ENCODE measurements around the gene MEGF11. TPM values are rescaled to one million over a fixed set of nuclear protein-coding genes. Genes with fewer than 3 reads are reported as not detected.

Gene MEGF11
- total and polyA plus RNA-seq, 4 donors: 0.16 to 1.5 (median 0.50) TPM

DNA sequence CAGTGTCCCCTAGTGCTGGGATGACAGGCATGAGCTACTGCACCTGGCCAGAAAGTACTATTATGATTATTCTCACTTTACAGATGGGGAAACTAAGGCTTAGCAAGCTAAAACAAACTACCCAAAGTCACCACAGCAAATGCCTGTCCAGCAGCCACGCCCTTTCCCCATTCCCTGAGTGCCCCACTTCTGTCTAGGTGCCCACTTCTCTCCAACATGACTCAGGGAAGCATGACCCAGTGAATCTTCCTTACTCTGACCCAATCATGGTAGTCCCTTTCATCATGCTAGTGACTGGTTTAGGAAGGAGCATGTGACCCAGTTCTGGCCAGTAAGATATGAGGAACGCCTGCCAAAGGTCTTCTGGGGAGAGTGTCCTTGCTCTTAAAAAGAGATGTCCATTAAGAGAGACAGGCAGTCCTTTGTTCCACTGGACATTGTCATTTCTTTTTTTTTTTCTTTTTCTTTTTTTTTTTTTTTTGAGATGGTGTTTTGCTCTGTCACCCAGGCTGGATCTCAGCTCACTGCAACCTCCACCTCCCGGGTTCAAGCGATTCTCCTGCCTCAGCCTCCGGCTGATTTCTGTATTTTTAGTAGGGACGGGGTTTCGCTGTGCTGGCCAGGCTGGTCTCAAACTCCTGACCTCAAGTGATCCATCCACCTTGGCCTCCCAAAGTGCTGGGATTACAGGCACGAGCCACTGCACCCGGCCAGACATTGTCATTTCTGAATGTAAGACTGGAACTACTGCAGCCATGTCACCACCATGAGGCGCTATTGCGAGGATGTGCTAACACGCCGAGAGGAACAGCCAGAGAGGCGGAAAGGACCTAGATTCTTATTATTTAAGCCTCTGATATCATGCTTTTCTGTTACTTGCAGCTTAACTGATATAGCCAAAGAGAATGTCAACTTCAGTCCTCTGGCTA is 19.8 kb downstream of the MEGF11 start:
- Histone ChIP-seq H3K4me1 (ENCODE audit: control insufficient read depth in 5 of 5, insufficient read depth in 5 of 5, low read length in 5 of 5) (no peaks in the 10 kb centered on the region), H3K27me3 (ENCODE audit: control insufficient read depth in 3 of 3, insufficient read depth in 3 of 3, low read length in 2 of 3) (peaks cover 0 to 3% (median 0%) of the 10 kb centered on the region in 3 donors), H3K27ac (ENCODE audit: low read depth in 1 of 2, low read length in 1 of 2) (no peak overlapping the region), H3K9me3 (ENCODE audit: control insufficient read depth in 4 of 4, insufficient read depth in 3 of 4, low read length in 3 of 4) (peaks cover 0 to 1% (median 0%) of the 10 kb centered on the region in 4 donors), H3K4me3 (no peak overlapping the region), H3K36me3 (ENCODE audit: control insufficient read depth in 4 of 4, insufficient read depth in 4 of 4, low read length in 4 of 4) (no peaks in the 10 kb centered on the region), H3K9ac (ENCODE audit: insufficient read depth in 1 of 2, low read length in 2 of 2) (no peak overlapping the region)
- no peak for DNase-seq
- ATAC-seq (ENCODE audit: insufficient read depth, low FRiP score): no peak
- TF ChIP-seq, protein P1, sequence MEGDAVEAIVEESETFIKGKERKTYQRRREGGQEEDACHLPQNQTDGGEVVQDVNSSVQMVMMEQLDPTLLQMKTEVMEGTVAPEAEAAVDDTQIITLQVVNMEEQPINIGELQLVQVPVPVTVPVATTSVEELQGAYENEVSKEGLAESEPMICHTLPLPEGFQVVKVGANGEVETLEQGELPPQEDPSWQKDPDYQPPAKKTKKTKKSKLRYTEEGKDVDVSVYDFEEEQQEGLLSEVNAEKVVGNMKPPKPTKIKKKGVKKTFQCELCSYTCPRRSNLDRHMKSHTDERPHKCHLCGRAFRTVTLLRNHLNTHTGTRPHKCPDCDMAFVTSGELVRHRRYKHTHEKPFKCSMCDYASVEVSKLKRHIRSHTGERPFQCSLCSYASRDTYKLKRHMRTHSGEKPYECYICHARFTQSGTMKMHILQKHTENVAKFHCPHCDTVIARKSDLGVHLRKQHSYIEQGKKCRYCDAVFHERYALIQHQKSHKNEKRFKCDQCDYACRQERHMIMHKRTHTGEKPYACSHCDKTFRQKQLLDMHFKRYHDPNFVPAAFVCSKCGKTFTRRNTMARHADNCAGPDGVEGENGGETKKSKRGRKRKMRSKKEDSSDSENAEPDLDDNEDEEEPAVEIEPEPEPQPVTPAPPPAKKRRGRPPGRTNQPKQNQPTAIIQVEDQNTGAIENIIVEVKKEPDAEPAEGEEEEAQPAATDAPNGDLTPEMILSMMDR (IDR thresholded peaks at IDR 0.05; ENCODE audit: control extremely low read depth, extremely low read depth): no peak
- 81 to 86% methylated on average over 14 of the region's 14 CpGs for WGBS, 2 donors

DNA sequence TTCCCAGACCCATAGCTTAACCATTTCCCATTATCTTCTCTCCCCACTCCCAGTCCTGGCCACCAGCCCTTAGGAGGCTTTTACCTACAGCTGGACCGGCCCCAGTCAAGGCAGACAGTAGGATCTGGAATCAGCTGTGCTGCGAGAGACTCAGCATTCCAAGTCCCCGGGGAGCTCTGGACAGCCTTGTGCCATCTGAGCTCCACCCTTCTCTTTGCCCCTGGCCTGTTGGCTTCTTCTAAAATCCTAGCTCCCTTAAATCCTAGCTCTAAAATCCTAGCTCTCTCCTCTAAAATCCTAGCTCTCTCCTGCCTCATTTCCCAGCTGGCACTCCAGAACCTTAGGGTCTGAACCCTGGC is 21.3 kb downstream of the MEGF11 start:
- Histone ChIP-seq H3K4me3 (no peak overlapping the region), H3K9me3 (ENCODE audit: control insufficient read depth in 4 of 4, insufficient read depth in 3 of 4, low read length in 3 of 4) (peaks cover 0 to 6% (median 0%) of the 10 kb centered on the region in 4 donors), H3K36me3 (ENCODE audit: control insufficient read depth in 4 of 4, insufficient read depth in 4 of 4, low read length in 4 of 4) (no peaks in the 10 kb centered on the region), H3K27ac (ENCODE audit: low read depth in 1 of 2, low read length in 1 of 2) (no peak overlapping the region), H3K9ac (ENCODE audit: insufficient read depth in 1 of 2, low read length in 2 of 2) (no peak overlapping the region), H3K4me1 (ENCODE audit: control insufficient read depth in 5 of 5, insufficient read depth in 5 of 5, low read length in 5 of 5) (no peaks in the 10 kb centered on the region), H3K27me3 (ENCODE audit: control insufficient read depth in 3 of 3, insufficient read depth in 3 of 3, low read length in 2 of 3) (peaks cover 0 to 3% (median 0%) of the 10 kb centered on the region in 3 donors)
- WGBS, 2 donors: 90 to 96% methylated on average over 3 of the region's 3 CpGs
- ATAC-seq (ENCODE audit: insufficient read depth, low FRiP score) (no peak), DNase-seq (no peak)
- TF ChIP-seq, protein P1 (IDR thresholded peaks at IDR 0.05; ENCODE audit: control extremely low read depth, extremely low read depth): no peak

DNA sequence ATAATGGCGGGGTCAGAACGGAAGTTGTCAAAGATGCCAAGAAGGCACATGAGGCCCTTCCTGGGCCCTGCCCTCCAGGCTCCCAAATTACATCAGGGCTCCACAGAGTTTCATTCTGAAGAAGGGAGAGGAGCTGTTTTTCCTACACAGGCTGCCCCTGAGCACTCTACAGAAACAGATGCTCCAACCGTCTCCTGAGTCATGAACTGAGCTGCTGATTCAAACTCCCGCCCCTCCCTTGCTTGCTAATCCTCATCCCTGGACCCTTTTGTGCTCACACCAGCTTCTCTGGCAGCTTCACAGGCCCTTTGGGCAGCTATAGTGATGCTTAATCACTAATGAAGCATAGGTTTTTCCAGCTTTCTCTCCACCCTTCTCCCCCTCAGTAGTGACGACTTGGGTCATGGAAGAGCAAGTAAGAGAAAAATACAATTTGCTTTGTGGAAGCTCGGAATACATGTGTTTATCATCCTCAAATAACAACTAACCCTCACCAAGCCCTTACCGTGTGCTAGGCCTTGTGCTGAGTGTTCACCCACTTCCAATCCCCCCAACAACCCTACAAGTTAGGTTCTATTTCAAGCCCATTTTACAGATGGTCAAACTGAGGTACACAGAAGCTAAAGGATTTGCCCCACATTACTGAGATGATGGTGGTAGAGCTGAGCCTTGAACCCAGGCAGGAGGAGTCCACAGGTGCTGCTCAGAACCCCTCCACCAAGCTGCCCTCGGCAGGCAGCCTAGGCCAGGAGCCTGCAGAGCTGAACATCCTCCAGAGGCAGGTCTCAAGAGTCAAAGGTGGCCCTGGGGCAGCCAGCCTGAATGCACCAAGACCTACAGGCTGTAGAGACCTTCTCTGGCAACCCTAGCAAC is 21.9 kb downstream of the MEGF11 start:
- peaks cover 0 to 6% (median 0%) of the 10 kb centered on the region in 4 donors for H3K9me3 ChIP-seq (ENCODE audit: control insufficient read depth in 4 of 4, insufficient read depth in 3 of 4, low read length in 3 of 4)
- ATAC-seq (ENCODE audit: insufficient read depth, low FRiP score) (no peak), DNase-seq (peak in 1 of 3 donors; percentile 1)
- 79 to 83% methylated on average over 8 of the region's 8 CpGs for WGBS, 2 donors
- H3K9ac ChIP-seq (ENCODE audit: insufficient read depth in 1 of 2, low read length in 2 of 2): no peak overlapping the region
- H3K27me3 ChIP-seq (ENCODE audit: control insufficient read depth in 3 of 3, insufficient read depth in 3 of 3, low read length in 2 of 3): peaks cover 0 to 3% (median 0%) of the 10 kb centered on the region in 3 donors
- no peaks in the 10 kb centered on the region for H3K4me1 ChIP-seq (ENCODE audit: control insufficient read depth in 5 of 5, insufficient read depth in 5 of 5, low read length in 5 of 5)
- no peak overlapping the region for H3K4me3 ChIP-seq
- TF ChIP-seq, protein P1 (IDR thresholded peaks at IDR 0.05; ENCODE audit: control extremely low read depth, extremely low read depth): no peak
- no peak overlapping the region for H3K27ac ChIP-seq (ENCODE audit: low read depth in 1 of 2, low read length in 1 of 2)
- no peaks in the 10 kb centered on the region for H3K36me3 ChIP-seq (ENCODE audit: control insufficient read depth in 4 of 4, insufficient read depth in 4 of 4, low read length in 4 of 4)
